Thymus (tissue), 11 donors: Measurements from ENCODE around the gene PARVB. TPM values are rescaled to one million over a fixed set of nuclear protein-coding genes. Genes with fewer than 3 reads are reported as not detected.

ENCODE experiments used
- DNase-seq, 9 donors: peaks; one replicate each; pipeline ENCODE4 v3.0.0-alpha.2; 2013; ENCODE audit warnings: low spot score in 9 of 9, low read depth in 6 of 9, missing footprints in 1 of 9
- H3K27ac ChIP-seq, 2 donors: one replicate each; pipeline ENCODE4 v1.5.1; 2013; ENCODE audit warnings: control low read depth in 1 of 2, low read depth in 1 of 2, low read length in 1 of 2, mild to moderate bottlenecking in 1 of 2, moderate library complexity in 1 of 2
- H3K27me3 ChIP-seq, 2 donors: one replicate each; pipeline ENCODE4 v1.5.1; 2013; ENCODE audit warnings: low read length in 1 of 2; ENCODE audit not compliant: control insufficient read depth in 2 of 2, insufficient read depth in 1 of 2
- H3K36me3 ChIP-seq, 2 donors: one replicate each; pipeline ENCODE4 v1.5.1; 2013; ENCODE audit warnings: low read length in 1 of 2, mild to moderate bottlenecking in 1 of 2, moderate library complexity in 1 of 2; ENCODE audit not compliant: control insufficient read depth in 2 of 2, insufficient read depth in 2 of 2
- H3K4me1 ChIP-seq, 2 donors: one replicate each; pipeline ENCODE4 v1.5.1; 2013; ENCODE audit warnings: low read length in 2 of 2; ENCODE audit not compliant: control insufficient read depth in 2 of 2, insufficient read depth in 2 of 2
- H3K4me3 ChIP-seq, 2 donors: one replicate each; pipeline ENCODE4 v1.5.1; 2013; ENCODE audit warnings: low read length in 2 of 2, control low read depth in 1 of 2, mild to moderate bottlenecking in 1 of 2
- H3K9me3 ChIP-seq, 2 donors: one replicate each; pipeline ENCODE4 v1.5.1; 2013; ENCODE audit warnings: low read length in 1 of 2, mild to moderate bottlenecking in 1 of 2; ENCODE audit not compliant: control insufficient read depth in 2 of 2, insufficient read depth in 1 of 2
- WGBS: extraction: QIAGEN DNeasy Blood & Tissue Kit; methylation state at CpG from one replicate; pipeline ENCODE4 v1.1.7; 2013; 5-methylcytosine and 5-hydroxymethylcytosine counted together
- polyA plus RNA-seq: library from polyadenylated mRNA; stranded (reverse); fragments of 200-250 nt; gene quantifications from one replicate; pipeline ENCODE4 v1.2.3, GENCODE V29; 2013
- total RNA-seq: library from RNA; stranded (reverse); fragments of 120-200 nt; gene quantifications from one replicate; pipeline ENCODE4 v1.2.4, GENCODE V29; 2013
- donor health status: healthy.

PARVB gene
- total and polyA plus RNA-seq, 2 donors: 14.5 to 15.2 TPM

DNA sequence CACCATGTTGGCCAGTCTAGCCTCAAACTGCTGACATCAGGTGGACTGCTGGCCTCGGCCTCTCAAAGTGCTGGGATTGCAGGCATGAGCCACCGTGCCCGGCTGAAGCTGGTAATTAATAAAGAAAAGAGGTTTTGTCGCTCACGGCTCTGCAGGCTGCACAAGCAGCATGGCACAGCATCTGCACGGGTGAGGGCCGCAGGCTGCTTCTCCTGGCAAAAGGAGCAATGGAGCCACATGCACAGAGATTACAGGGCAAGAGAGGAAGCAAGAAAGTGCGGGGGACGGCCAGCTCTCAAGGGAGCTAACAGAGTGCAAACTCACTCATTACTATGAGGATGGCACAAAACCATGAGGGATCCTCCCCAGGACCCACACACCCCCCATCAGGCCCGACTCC is 4.7 kb upstream of the PARVB start:
- H3K27me3 ChIP-seq: peaks cover 6 to 9% of the 10 kb centered on the region in 2 donors
- H3K9me3 ChIP-seq: no peaks in the 10 kb centered on the region
- WGBS: 96% methylated on average over 10 of the region's 10 CpGs
- peaks cover 0 to 4% of the 10 kb centered on the region in 2 donors for H3K4me1 ChIP-seq
- DNase-seq: no peak
- H3K27ac ChIP-seq: no peak overlapping the region
- H3K4me3 ChIP-seq: no peak overlapping the region
- H3K36me3 ChIP-seq: no peaks in the 10 kb centered on the region

DNA sequence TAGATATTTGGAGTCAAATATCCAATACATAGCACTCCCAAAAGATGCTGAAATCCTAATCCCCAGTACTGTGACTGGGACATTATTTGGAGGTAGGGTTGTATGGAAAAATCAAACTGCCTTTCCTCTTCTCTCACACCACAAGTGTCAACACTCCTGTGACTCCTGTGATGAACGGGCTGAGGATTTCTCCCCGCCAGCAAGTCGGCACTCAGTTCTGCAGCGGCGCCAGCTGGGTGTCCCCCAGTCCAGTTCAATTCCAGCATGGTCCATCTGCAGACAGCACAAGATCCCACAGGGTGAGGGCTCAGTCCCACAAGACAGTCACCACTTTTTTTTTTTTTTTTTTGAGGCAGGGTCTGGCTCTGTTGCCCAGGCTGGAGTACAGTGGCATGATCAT is 4.3 kb upstream of the PARVB start:
- no peak for DNase-seq
- Histone ChIP-seq H3K27ac (no peak overlapping the region), H3K4me3 (no peak overlapping the region), H3K27me3 (peaks cover 10 to 14% of the 10 kb centered on the region in 2 donors), H3K4me1 (peaks cover 0 to 6% of the 10 kb centered on the region in 2 donors), H3K36me3 (no peaks in the 10 kb centered on the region), H3K9me3 (no peaks in the 10 kb centered on the region)
- WGBS: over 99% methylated on average over 5 of the region's 5 CpGs

DNA sequence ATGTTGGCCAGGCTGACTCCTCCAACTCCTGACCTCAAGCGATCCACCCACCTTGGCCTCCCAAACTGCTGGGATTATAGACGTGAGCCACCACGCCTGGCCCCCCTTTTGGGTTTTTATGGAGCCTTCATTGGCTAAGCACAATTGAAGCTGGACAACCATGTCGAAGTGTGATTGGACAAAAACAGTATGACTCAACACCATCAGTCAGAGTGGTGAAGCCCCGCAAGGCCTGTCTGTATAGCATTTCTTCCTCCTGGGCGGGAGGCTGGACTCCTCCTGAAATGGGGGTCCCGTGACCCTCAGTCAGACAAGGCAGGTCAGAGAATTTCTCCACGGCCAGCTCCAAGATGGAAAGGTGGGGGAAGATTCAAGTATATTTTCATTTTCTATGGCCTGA is 3.1 kb upstream of the PARVB start:
- no peak overlapping the region for H3K4me3 ChIP-seq
- peaks cover 0 to 18% of the 10 kb centered on the region in 2 donors for H3K4me1 ChIP-seq
- 97% methylated on average over 8 of the region's 8 CpGs for WGBS
- H3K36me3 ChIP-seq: no peaks in the 10 kb centered on the region
- H3K27me3 ChIP-seq: peaks cover 20 to 21% of the 10 kb centered on the region in 2 donors
- H3K27ac ChIP-seq: no peak overlapping the region
- no peaks in the 10 kb centered on the region for H3K9me3 ChIP-seq
- no peak for DNase-seq

DNA sequence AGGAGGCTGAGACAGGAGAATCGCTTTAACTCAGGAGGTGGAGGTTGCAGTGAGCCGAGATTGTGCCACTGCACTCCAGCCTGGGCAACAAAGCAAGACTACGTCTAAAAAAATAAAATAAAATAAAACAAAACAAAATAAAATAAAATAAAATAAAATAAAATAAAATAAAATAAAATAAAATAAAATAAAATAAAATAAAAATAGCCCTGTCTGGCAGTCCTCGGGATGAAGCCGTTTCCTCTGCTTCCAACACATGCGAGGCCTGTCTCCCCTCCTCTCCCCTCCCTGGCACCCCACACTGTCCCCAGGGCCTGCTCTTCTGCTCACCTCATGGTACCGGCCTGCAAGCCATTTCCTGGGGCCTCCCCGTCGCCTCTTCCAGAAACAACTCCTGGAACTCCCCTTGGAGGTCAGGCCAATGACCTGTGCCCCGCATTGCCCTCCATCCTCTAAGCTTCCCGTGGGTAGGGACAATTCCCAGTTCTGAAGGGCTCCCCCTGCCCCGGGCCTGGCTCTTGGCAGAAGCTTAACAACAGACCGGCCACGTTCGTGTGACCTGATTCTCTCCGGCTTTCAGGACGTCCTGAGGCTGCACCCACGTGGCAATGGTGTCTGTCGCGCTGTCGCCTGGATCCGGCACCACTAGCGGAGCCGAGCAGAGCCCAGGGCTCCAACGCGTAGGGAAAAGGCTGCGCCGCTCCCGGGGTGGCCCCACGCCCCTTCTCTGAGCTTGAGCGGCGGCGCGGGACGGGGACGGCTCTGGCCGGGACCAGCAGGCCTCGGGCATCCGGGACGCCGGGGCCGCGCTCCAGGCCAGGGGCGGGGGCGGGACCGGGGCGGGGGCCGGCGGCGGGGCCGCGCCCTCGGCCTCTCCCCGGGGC is 456 bp upstream of the PARVB start:
- 13% methylated on average over 54 of the region's 54 CpGs for WGBS
- Histone ChIP-seq H3K27me3 (peaks cover 25 to 33% of the 10 kb centered on the region in 2 donors), H3K36me3 (no peaks in the 10 kb centered on the region), H3K4me1 (peaks cover 0 to 35% of the 10 kb centered on the region in 2 donors), H3K9me3 (no peaks in the 10 kb centered on the region), H3K27ac (peak overlapping the region in 1 of 2 donors; percentile 70), H3K4me3 (peak overlapping the region; percentile 30 to 53)
- no peak for DNase-seq

DNA sequence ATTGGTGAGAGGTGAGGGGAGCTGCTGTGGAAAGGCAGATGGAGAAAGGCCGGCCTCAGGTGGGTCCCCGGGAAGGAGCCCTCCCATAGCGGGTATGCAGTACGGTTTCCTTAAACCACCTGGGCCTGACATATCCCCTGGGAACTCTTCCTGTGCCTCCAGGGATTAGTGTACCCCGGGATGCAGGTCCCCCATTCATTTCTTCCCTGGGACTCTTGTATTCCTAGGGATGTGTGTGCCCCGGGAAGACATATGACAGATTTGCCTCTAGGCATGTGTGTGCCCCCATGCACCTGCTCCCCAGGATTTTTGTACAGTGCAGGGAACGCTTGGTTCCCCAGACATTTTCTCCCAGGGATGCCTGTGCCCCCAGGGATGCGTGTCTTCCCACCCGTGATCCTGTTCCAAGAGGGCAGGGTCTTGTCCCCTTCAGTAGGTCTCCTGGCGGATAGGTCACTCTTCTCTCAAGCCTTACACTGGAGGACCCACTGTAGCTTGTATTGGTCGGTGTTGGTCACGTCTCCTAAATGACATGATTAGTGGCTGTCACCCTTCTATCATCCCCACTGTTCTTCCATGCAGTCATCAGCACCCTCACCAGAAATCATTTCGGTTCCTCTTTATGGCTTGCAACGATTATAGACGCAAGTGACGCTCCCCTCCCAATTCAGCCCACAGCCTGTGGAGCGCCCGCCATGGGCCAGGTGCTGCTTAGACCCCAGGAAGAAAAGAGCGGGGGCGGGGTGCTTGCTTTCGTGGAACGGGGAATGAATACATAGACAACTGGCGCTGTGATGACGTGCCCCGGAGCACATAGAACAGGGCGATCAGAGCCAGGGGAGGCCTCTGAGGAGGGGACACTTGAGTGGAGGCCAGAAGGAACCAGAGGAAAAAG is 1.3 kb downstream of the PARVB start:
- Histone ChIP-seq H3K27me3 (peaks cover 25 to 33% of the 10 kb centered on the region in 2 donors), H3K4me1 (peaks cover 0 to 37% of the 10 kb centered on the region in 2 donors), H3K27ac (peak overlapping the region; percentile 52 to 70), H3K9me3 (no peaks in the 10 kb centered on the region), H3K4me3 (no peak overlapping the region), H3K36me3 (no peaks in the 10 kb centered on the region)
- 69% methylated on average over 26 of the region's 26 CpGs for WGBS
- DNase-seq: peak in 1 of 9 donors; percentile 52

DNA sequence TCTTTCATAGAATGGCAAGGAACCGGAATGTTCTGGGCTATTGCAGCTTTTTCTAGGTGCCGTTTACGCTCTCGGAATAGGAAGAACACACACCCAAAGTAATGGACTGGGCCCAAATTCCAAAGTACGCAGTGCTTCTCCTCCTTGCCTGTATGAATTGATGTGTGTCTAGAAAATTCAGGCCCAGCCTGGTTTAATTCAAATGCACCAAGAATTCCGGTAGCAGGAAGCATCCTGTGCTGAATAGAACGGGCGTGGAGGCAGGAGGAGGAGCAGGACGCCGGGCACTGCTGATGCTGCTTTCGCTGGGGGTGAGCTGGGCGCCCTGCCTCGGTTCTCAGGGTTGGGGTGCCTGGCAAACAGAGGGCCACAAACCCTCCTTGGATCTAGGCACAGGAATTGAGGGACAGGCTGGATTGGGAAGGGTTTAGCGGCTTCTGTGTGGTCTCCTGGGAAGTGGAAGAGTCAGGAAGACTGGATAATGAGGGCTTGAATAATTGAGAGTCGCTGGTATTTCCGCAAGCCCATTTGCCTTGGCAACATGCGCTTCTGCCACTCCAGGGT is 2.0 kb downstream of the PARVB start:
- H3K4me3 ChIP-seq: no peak overlapping the region
- WGBS: 93% methylated on average over 17 of the region's 17 CpGs
- peak overlapping the region; percentile 70 to 74 for H3K27ac ChIP-seq
- DNase-seq: no peak
- H3K27me3 ChIP-seq: peaks cover 25 to 33% of the 10 kb centered on the region in 2 donors
- no peaks in the 10 kb centered on the region for H3K36me3 ChIP-seq
- H3K9me3 ChIP-seq: no peaks in the 10 kb centered on the region
- peaks cover 0 to 44% of the 10 kb centered on the region in 2 donors for H3K4me1 ChIP-seq

DNA sequence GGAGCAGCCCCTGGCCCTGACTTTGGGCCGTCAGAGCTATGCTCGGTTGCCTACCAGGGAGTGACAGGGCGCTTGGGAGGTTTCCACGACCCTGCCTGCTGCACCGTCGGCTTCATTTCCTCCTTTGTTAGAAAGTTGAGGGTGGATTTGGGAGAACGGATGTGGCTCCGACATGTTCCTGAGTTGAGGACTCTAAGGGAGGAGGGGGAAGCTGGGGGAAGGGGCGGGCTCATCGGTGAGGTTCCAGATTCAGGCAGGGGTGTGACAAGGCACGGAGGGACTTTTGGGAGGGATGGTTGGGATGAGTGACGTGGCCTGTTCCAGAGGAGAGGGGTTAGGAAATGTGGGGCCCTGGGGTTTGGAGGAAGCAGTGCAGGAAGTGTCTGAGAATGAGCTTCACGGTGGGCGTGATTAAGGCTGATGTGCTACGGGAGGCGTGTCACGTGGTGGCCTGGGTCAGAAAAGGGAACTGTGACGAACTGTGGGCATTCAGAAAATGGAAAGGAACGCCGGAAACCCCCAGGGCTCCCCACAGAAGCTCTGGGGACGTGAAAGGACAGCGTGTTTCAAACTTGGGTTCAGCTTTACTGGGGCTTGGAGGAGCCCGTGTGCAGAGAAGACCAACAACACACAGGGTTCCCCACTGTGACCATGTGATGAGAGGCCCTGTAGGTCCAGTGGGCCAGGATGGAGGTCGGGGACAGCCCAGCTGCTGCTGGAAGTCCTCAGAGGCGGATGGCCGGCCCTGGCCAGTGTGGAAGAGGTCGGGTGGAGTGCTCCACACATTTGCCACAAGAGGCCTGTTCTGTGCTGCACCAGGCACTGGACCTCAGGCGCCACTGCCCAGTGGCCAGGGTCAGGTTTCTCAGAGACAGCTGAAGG is 2.8 kb downstream of the PARVB start:
- Histone ChIP-seq H3K27me3 (peaks cover 25 to 33% of the 10 kb centered on the region in 2 donors), H3K9me3 (no peaks in the 10 kb centered on the region), H3K4me1 (peaks cover 0 to 50% of the 10 kb centered on the region in 2 donors), H3K36me3 (no peaks in the 10 kb centered on the region), H3K4me3 (no peak overlapping the region), H3K27ac (peak overlapping the region; percentile 76 to 86)
- peak in 3 of 9 donors; percentile 47 to 72 (median 62) for DNase-seq
- 31% methylated on average over 28 of the region's 28 CpGs for WGBS

DNA sequence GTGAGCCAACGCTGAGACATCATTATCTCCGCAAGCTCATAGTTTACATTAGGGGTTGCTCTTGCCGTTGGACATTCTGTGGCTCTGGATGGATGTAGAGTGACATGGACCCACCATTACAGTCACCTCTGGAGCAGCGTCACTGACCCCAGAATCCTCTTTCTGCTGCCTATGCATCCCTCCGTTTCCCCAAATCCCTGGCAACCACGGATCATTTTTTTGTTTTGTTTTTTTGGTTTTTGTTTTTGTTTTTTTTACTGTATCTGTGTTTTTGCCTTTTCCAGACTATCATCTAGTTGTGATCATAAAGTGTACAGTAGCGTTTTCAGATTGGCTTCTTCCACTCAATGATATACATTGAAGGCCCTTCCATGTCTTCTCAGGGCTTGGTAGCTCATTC is 4.0 kb downstream of the PARVB start:
- H3K36me3 ChIP-seq: no peaks in the 10 kb centered on the region
- H3K27ac ChIP-seq: no peak overlapping the region
- WGBS: 92% methylated on average over 7 of the region's 7 CpGs
- no peak overlapping the region for H3K4me3 ChIP-seq
- DNase-seq: no peak
- H3K9me3 ChIP-seq: no peaks in the 10 kb centered on the region
- peaks cover 25 to 33% of the 10 kb centered on the region in 2 donors for H3K27me3 ChIP-seq
- peaks cover 0 to 50% of the 10 kb centered on the region in 2 donors for H3K4me1 ChIP-seq
